ENCODE results near the gene REST.
A peak's percentile ranks its signal among the peaks of the same experiment; 100 is the strongest.

REST gene

DNA sequence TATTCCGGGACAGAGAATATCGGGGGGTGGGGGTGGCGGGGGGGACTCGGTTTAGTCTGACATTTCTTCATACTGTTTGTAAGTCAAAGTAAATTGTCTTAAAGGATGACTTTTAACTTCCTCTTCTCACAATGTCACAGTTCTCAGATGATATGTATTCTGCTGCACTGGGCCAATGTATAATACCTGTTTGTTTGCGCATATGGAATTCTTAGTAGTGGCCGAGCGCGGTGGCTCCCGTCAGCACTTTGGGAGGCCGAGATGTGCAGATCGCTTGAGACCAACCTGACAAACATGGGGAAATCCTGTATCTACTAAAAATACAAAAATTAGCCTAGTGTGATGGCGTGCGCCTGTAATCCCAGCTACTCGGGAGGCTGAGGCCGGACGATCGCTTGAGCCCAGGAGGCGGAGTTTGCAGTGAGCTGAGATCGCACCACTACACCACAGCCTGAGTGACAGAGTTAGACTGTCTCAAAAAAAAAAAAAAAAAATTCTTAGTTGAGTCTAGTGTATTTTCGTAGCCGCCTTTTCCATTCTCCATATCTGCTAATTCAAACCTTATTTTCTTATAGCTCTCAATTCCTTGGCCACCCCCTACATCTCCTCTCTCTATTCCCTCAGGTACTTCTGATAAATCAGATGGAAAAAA lies 71.8 kb downstream of the REST start:
- peak; percentile 62 to 69 for DNase-seq

DNA sequence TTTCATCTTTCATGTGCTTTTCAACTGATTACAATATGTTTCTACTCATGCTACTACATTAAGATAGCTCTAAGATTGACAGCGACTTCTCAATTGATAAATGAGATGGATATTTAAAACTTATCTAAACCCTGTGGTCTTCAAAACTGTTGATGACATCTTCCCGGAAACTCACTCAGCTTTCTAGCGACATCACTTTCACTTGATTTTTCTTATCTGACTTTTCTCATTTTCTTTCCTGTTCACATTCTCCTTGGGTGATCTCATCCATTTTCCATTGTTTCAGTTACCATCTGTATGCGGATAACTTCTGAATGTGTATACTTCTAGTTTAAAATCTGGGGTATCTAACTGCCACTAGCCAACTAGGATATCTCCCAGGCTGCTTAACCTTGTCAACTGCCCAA lies 74.1 kb downstream of the REST start:
- DNase-seq = no peak

DNA sequence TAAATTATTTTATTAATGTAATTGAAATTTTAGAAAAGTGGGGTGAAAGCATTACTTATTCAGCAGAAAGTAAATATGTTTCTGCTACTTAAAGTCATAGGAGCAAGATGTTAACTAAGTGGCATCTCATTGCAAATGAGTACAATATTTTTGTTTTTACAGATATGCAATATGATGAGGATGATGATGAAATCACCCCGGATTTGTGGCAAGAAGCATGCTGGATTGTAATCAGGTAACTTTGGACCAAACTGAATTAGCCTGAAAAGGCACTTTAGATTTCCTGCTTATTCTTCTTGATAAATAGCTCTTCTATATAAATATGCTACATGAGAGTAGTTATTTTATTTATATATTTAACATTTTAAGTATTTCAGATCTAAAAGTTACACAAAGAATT lies 78.5 kb downstream of the REST start:
- DNase-seq = no peak

DNA sequence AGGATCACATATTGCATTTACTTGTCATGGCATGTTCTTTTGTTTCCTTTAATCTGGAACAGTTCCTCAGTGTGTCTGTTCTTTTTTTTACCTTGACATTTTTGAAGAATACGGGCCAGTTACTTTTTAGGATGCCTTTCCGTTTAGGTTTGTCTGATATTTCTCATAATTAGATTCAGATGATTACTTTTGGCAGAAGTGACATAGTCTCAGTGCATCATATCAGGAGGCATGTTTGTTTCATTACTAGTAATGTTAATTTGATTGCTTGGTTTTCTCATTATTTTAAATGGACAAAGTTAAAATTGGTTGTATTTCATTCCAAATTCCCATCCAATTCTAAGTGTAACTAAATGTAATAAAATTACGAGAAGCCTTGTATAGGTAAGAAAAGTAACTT lies 79.3 kb downstream of the REST start:
- DNase-seq = no peak

DNA sequence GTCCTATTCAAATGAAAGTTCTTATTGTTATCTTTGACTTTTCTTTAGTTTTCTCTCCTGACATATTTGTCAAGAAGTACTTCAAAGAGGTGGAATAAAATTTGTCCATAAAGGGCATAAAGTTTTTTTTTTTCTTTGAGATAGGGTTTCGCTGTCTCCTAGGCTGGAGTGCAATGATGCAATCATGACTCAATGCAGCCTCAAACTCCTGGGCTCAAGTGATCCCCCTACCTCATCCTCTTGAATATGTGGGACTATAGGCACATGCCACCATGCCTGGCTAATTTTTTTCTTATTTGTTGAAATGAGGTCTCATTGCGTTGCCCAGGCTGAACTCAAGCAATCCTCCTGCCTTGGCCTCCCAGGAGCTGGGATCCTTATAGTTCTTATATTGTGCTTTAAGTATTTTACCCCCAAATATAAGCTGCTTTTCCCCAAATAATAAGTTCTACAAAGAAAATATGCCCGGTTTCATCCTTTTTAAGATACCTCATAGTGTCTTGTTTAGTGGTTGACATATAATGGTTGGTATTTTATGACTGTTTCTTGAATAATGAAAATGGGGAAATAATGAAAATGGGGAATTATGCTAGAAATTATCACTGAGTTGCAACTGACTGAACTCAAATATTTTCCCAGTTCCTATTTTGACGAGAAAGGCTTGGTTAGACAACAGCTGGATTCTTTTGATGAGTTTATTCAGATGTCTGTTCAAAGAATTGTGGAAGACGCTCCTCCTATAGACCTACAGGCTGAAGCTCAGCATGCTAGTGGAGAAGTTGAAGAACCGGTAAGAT lies 82.6 kb downstream of the REST start:
- no peak for DNase-seq

DNA sequence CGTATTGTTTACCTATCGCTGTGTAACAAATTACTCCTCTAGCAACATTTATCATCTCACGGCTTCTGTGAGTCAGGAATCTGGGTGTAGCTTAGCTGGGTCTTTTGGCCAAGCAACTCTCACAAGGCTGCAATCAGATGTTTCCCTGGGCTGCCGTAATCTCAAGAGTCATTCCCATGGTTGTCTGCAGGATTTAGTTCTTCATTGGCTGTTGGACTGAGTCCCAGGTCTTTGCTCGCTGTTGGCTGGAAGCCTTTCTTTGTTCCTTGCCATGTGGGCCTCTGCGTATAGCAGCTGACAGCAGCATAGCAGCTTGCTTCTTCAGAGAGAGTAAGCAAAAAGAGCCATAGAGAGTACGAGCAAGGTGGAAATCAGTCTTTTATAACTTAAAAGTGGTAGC lies 87.8 kb downstream of the REST start:
- no peak for DNase-seq

DNA sequence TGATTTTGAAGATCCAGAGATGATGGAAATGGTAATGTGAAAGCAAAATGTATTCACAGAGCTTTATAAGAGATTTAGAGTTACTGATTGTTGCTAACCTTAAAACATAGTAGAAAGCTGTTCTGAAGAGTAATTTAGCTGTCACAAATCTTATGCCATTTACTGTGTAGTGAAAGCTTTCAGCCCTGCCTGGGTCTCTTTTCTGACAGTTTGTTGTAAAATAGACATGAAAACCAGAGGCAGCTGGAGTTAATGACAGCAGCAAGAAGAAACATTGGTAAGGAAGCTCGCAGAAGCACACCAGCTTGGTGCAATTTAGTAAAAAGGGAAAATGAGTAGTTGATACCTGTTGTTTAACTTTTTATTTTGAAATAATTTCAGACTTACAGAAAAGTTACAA lies 92.1 kb downstream of the REST start:
- no peak for DNase-seq

DNA sequence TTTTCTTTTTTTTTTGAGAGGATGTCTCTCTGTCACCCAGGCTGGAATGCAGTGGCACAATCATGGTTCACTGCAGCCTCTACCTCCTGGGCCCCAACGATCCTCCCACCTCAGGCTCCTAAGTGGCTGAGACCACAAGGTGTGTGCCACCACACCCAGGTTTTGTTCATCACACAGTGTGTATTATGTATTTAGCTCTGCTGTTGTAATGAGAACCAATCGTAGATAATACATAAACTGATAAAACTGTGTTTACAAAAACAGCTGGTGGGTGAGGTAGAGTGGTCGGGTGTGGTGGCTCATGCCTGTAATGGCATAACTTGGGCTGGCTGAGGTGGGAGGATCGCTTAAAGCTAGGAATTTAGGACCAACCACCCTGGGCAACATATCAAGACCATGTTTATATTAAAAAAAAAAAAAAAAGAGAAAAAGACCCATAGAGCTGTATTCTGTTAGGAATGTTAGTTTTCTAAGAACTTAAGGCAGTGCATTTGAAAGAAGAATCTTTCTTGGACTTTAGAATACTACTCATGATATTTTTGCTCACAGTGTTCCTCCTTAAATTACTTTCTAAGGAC lies 105.9 kb downstream of the REST start:
- no peak for DNase-seq
